ENCODE results near the gene RAB3IL1.

The RAB3IL1 gene

GRCh38 chr11:61918251-61918937, 1.0 kb upstream of the RAB3IL1 start:
- H3K4me1 ChIP-seq (ENCODE audit: control insufficient read depth, insufficient read depth, low read length, unreplicated experiment), result peaks cover 10% of the 10 kb centered on the region
- no peak overlapping the region for H3K27ac ChIP-seq (ENCODE audit: low read depth, low read length)
- peak overlapping the region; percentile 87 for H3K4me3 ChIP-seq (ENCODE audit: low read depth, low read length)
- H2AFZ ChIP-seq (ENCODE audit: low read length, unreplicated experiment), result no peak overlapping the region
- H3K36me3 ChIP-seq (ENCODE audit: insufficient read depth, low read length), result no peaks in the 10 kb centered on the region
- H3K79me2 ChIP-seq (ENCODE audit: control insufficient read depth, insufficient read depth, low read length, unreplicated experiment), result no peaks in the 10 kb centered on the region
- H3K27me3 ChIP-seq (ENCODE audit: insufficient read depth, low read length), result no peaks in the 10 kb centered on the region

GRCh38 chr11:61916737-61917333, 531 bp downstream of the RAB3IL1 start:
- Histone ChIP-seq H3K4me1 (ENCODE audit: control insufficient read depth, insufficient read depth, low read length, unreplicated experiment) (no peaks in the 10 kb centered on the region), H2AFZ (ENCODE audit: low read length, unreplicated experiment) (peak overlapping the region; percentile 24), H3K4me3 (ENCODE audit: low read depth, low read length) (peak overlapping the region; percentile 87)

GRCh38 chr11:61914471-61915171, 2.7 kb downstream of the RAB3IL1 start:
- no peak overlapping the region for H3K27ac ChIP-seq (ENCODE audit: low read depth, low read length)
- H3K4me3 ChIP-seq (ENCODE audit: low read depth, low read length), result no peak overlapping the region
- H3K4me1 ChIP-seq (ENCODE audit: control insufficient read depth, insufficient read depth, low read length, unreplicated experiment), result no peaks in the 10 kb centered on the region
- no peaks in the 10 kb centered on the region for H3K27me3 ChIP-seq (ENCODE audit: insufficient read depth, low read length)
- no peaks in the 10 kb centered on the region for H3K79me2 ChIP-seq (ENCODE audit: control insufficient read depth, insufficient read depth, low read length, unreplicated experiment)
- H3K36me3 ChIP-seq (ENCODE audit: insufficient read depth, low read length), result no peaks in the 10 kb centered on the region
- no peak overlapping the region for H2AFZ ChIP-seq (ENCODE audit: low read length, unreplicated experiment)

More at GRCh38 chr11:61916737-61917333, 531 bp downstream of the RAB3IL1 start:
- no peaks in the 10 kb centered on the region for H3K79me2 ChIP-seq (ENCODE audit: control insufficient read depth, insufficient read depth, low read length, unreplicated experiment)
- no peaks in the 10 kb centered on the region for H3K36me3 ChIP-seq (ENCODE audit: insufficient read depth, low read length)
- H3K27ac ChIP-seq (ENCODE audit: low read depth, low read length), result no peak overlapping the region
- H3K27me3 ChIP-seq (ENCODE audit: insufficient read depth, low read length), result no peaks in the 10 kb centered on the region

- Histone ChIP-seq H3K36me3 (ENCODE audit: insufficient read depth, low read length) (no peaks in the 10 kb centered on the region), H3K4me3 (ENCODE audit: low read depth, low read length) (no peak overlapping the region), H2AFZ (ENCODE audit: low read length, unreplicated experiment) (no peak overlapping the region), H3K27me3 (ENCODE audit: insufficient read depth, low read length) (no peaks in the 10 kb centered on the region), H3K4me1 (ENCODE audit: control insufficient read depth, insufficient read depth, low read length, unreplicated experiment) (no peaks in the 10 kb centered on the region), H3K79me2 (ENCODE audit: control insufficient read depth, insufficient read depth, low read length, unreplicated experiment) (no peaks in the 10 kb centered on the region), H3K27ac (ENCODE audit: low read depth, low read length) (no peak overlapping the region)
These were observed 3.5 kb downstream of the RAB3IL1 start for GRCh38 chr11:61913699-61914395.

- Histone ChIP-seq H3K36me3 (ENCODE audit: insufficient read depth, low read length) (no peaks in the 10 kb centered on the region), H2AFZ (ENCODE audit: low read length, unreplicated experiment) (no peak overlapping the region), H3K27me3 (ENCODE audit: insufficient read depth, low read length) (no peaks in the 10 kb centered on the region), H3K4me1 (ENCODE audit: control insufficient read depth, insufficient read depth, low read length, unreplicated experiment) (no peaks in the 10 kb centered on the region), H3K4me3 (ENCODE audit: low read depth, low read length) (no peak overlapping the region), H3K79me2 (ENCODE audit: control insufficient read depth, insufficient read depth, low read length, unreplicated experiment) (no peaks in the 10 kb centered on the region), H3K27ac (ENCODE audit: low read depth, low read length) (no peak overlapping the region)
These were observed 4.2 kb downstream of the RAB3IL1 start for GRCh38 chr11:61912991-61913698.

- Histone ChIP-seq H2AFZ (ENCODE audit: low read length, unreplicated experiment) (no peak overlapping the region), H3K4me1 (ENCODE audit: control insufficient read depth, insufficient read depth, low read length, unreplicated experiment) (no peaks in the 10 kb centered on the region), H3K36me3 (ENCODE audit: insufficient read depth, low read length) (no peaks in the 10 kb centered on the region), H3K4me3 (ENCODE audit: low read depth, low read length) (no peak overlapping the region), H3K27ac (ENCODE audit: low read depth, low read length) (no peak overlapping the region), H3K79me2 (ENCODE audit: control insufficient read depth, insufficient read depth, low read length, unreplicated experiment) (no peaks in the 10 kb centered on the region), H3K27me3 (ENCODE audit: insufficient read depth, low read length) (no peaks in the 10 kb centered on the region)
These were observed 4.9 kb downstream of the RAB3IL1 start for GRCh38 chr11:61912530-61912898.

GRCh38 chr11:61911701-61912529, 5.5 kb downstream of the RAB3IL1 start:
- H3K79me2 ChIP-seq (ENCODE audit: control insufficient read depth, insufficient read depth, low read length, unreplicated experiment), result no peaks in the 10 kb centered on the region
- no peak overlapping the region for H3K27ac ChIP-seq (ENCODE audit: low read depth, low read length)
- H3K4me1 ChIP-seq (ENCODE audit: control insufficient read depth, insufficient read depth, low read length, unreplicated experiment), result no peaks in the 10 kb centered on the region
- no peak overlapping the region for H2AFZ ChIP-seq (ENCODE audit: low read length, unreplicated experiment)
- H3K4me3 ChIP-seq (ENCODE audit: low read depth, low read length), result no peak overlapping the region
- no peaks in the 10 kb centered on the region for H3K27me3 ChIP-seq (ENCODE audit: insufficient read depth, low read length)
- H3K36me3 ChIP-seq (ENCODE audit: insufficient read depth, low read length), result no peaks in the 10 kb centered on the region

- Histone ChIP-seq H3K27ac (ENCODE audit: low read depth, low read length) (no peak overlapping the region), H3K79me2 (ENCODE audit: control insufficient read depth, insufficient read depth, low read length, unreplicated experiment) (no peaks in the 10 kb centered on the region), H3K4me1 (ENCODE audit: control insufficient read depth, insufficient read depth, low read length, unreplicated experiment) (no peaks in the 10 kb centered on the region), H3K4me3 (ENCODE audit: low read depth, low read length) (no peak overlapping the region), H2AFZ (ENCODE audit: low read length, unreplicated experiment) (no peak overlapping the region), H3K36me3 (ENCODE audit: insufficient read depth, low read length) (no peaks in the 10 kb centered on the region), H3K27me3 (ENCODE audit: insufficient read depth, low read length) (no peaks in the 10 kb centered on the region)
These were observed 6.2 kb downstream of the RAB3IL1 start for GRCh38 chr11:61911128-61911700.

- no peak overlapping the region for H3K4me3 ChIP-seq (ENCODE audit: low read depth, low read length)
- no peaks in the 10 kb centered on the region for H3K4me1 ChIP-seq (ENCODE audit: control insufficient read depth, insufficient read depth, low read length, unreplicated experiment)
- no peak overlapping the region for H2AFZ ChIP-seq (ENCODE audit: low read length, unreplicated experiment)
- no peaks in the 10 kb centered on the region for H3K36me3 ChIP-seq (ENCODE audit: insufficient read depth, low read length)
- H3K27me3 ChIP-seq (ENCODE audit: insufficient read depth, low read length), result no peaks in the 10 kb centered on the region
- no peak overlapping the region for H3K27ac ChIP-seq (ENCODE audit: low read depth, low read length)
- H3K79me2 ChIP-seq (ENCODE audit: control insufficient read depth, insufficient read depth, low read length, unreplicated experiment), result no peaks in the 10 kb centered on the region
These were observed 6.9 kb downstream of the RAB3IL1 start for GRCh38 chr11:61910187-61911127.
